ENCODE data around the gene UFSP1.

GRCh38 chr7:100896732-100897608 is 7.5 kb upstream of the UFSP1 start:
- TF ChIP-seq, protein P1, sequence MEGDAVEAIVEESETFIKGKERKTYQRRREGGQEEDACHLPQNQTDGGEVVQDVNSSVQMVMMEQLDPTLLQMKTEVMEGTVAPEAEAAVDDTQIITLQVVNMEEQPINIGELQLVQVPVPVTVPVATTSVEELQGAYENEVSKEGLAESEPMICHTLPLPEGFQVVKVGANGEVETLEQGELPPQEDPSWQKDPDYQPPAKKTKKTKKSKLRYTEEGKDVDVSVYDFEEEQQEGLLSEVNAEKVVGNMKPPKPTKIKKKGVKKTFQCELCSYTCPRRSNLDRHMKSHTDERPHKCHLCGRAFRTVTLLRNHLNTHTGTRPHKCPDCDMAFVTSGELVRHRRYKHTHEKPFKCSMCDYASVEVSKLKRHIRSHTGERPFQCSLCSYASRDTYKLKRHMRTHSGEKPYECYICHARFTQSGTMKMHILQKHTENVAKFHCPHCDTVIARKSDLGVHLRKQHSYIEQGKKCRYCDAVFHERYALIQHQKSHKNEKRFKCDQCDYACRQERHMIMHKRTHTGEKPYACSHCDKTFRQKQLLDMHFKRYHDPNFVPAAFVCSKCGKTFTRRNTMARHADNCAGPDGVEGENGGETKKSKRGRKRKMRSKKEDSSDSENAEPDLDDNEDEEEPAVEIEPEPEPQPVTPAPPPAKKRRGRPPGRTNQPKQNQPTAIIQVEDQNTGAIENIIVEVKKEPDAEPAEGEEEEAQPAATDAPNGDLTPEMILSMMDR (IDR thresholded peaks at IDR 0.05) = peak; percentile 32 to 77 (median 66)
- TF ChIP-seq POLR2AphosphoS5 (IDR thresholded peaks at IDR 0.05; ENCODE audit: insufficient read depth in 1 of 2, low read depth in 1 of 2) = no peak

Data from vagina (tissue), 2 donors.